Measurements from ENCODE around the gene EPRS1. TPM values are rescaled to one million over a fixed set of nuclear protein-coding genes. Genes with fewer than 3 reads are reported as not detected.

Gene EPRS1
- total RNA-seq, 4 donors from 2014 or later: 43.7 to 63.1 (median 54.8) TPM

DNA sequence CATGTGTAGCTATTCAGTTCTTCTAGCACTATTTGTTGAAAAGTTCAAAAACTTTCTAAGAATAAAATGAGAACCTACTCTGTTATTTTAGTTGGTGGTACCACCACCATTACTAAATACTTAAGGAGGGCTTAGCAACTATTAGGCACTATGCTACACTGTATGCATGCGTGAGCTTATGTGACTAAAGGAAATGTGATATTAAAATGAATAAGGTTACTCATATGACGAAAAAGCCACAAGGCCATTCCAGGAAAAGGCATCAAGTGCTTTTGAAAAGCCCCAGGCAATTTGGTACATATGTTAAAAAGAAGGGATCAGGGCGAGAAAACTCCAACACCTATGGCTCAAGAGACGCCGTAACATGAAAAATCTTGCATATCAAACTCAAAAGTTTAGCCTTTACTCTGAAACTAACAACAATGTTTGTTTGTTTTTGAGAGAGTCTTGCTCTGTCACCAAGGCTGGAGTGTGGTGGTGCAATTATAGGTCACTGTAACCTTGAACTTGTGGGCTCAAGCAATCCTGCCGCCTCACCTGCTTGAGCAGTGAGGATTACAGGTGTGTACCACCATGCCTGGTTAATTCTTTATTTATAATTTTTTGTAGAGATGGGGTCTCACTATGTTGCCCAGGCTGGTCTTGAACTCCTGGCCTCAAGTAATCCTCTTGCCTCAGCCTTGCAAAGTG, 42.5 kb downstream of the EPRS1 start:
- intact Hi-C loops (cut with DNase I): no loop called here
- Histone ChIP-seq H3K4me3 (replicated peaks in 1 of 3) (no peak overlapping the region), H3K9me3 (no peaks in the 10 kb centered on the region), H3K27ac (no peak overlapping the region), H3K27me3 (no peaks in the 10 kb centered on the region), H3K36me3 (peaks cover 25 to 39% of the 10 kb centered on the region in 2 donors), H3K4me1 (no peaks in the 10 kb centered on the region)
- WGBS, 2 donors: 95 to 98% methylated on average over 6 of the region's 6 CpGs
- DNase-seq: no peak
- TF ChIP-seq, protein P1, sequence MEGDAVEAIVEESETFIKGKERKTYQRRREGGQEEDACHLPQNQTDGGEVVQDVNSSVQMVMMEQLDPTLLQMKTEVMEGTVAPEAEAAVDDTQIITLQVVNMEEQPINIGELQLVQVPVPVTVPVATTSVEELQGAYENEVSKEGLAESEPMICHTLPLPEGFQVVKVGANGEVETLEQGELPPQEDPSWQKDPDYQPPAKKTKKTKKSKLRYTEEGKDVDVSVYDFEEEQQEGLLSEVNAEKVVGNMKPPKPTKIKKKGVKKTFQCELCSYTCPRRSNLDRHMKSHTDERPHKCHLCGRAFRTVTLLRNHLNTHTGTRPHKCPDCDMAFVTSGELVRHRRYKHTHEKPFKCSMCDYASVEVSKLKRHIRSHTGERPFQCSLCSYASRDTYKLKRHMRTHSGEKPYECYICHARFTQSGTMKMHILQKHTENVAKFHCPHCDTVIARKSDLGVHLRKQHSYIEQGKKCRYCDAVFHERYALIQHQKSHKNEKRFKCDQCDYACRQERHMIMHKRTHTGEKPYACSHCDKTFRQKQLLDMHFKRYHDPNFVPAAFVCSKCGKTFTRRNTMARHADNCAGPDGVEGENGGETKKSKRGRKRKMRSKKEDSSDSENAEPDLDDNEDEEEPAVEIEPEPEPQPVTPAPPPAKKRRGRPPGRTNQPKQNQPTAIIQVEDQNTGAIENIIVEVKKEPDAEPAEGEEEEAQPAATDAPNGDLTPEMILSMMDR (IDR thresholded peaks at IDR 0.05): no peak
- TF ChIP-seq POLR2A (IDR thresholded peaks at IDR 0.05): no peak

DNA sequence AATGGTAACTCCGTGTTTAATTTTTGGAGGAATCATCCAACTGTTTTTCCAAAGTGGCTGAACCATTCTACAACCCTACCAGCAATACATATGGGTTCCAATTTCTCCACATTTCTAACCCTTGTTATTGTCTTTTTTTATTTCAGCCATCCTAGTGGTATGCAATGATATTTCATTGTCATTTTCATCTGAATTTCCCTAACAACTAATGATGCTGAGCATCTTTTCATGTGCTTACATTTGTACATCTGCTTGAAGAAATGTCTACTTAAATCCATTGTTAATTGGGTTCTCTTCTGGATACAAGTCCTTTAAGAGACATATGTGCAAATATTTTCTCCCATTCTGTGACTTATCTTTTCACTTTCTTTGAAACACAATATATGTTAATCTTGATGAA, 43.3 kb downstream of the EPRS1 start:
- TF ChIP-seq, protein P1 (IDR thresholded peaks at IDR 0.05): no peak
- TF ChIP-seq POLR2A (IDR thresholded peaks at IDR 0.05): no peak
- Histone ChIP-seq H3K4me3 (replicated peaks in 1 of 3) (no peak overlapping the region), H3K36me3 (peaks cover 21 to 34% of the 10 kb centered on the region in 2 donors), H3K9me3 (no peaks in the 10 kb centered on the region), H3K27me3 (no peaks in the 10 kb centered on the region), H3K27ac (no peak overlapping the region), H3K4me1 (no peaks in the 10 kb centered on the region)
- WGBS, 2 donors: 95 to 98% methylated on average over 1 of the region's 1 CpG
- DNase-seq: no peak
- intact Hi-C loops (cut with DNase I): no loop called here

DNA sequence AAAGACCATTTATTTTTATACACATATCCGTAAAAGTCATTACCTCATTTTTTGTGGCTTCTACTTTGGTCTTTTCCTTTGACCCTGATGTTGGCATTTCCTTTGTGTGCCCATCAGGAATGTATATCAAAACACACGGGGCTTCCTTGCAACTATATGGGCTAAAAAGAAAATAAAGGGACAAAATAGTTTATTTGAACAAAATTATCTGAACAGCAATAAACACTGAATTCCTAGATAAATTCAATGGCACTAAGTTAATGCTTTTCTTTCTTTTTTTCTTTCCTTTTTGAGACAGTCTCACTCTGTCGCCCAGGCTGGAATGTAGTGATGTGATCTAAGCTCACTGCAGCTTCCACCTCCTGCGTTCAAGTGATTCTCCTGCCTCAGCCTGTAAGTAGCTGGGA, 45.2 kb downstream of the EPRS1 start:
- no peaks in the 10 kb centered on the region for H3K4me1 ChIP-seq
- H3K27ac ChIP-seq: no peak overlapping the region
- peaks cover 32 to 44% of the 10 kb centered on the region in 2 donors for H3K36me3 ChIP-seq

DNA sequence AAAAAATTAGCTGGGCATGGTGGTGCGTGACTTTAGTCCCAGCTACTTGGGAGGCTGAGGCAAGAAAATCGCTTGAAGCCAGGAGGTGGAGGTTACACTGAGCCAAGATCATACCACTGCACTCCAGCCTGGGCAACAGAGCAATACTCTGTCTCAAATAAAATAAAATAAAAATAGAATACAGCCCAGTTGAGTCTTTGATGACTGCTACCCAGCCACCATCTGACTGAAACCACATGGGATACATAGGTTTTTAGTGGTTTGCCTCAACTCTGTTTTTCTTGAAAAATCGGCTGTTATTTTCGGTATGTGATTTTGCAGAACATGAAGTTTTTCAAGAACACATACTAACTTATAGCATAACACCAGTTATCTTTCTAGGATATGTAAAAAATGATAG, 46.5 kb downstream of the EPRS1 start:
- H3K27me3 ChIP-seq: no peaks in the 10 kb centered on the region
- WGBS, 2 donors: 84 to 98% methylated on average over 4 of the region's 4 CpGs
- H3K4me1 ChIP-seq: no peaks in the 10 kb centered on the region
- H3K9me3 ChIP-seq: no peaks in the 10 kb centered on the region
- intact Hi-C loops (cut with DNase I): no loop called here
- H3K36me3 ChIP-seq: peaks cover 36 to 45% of the 10 kb centered on the region in 2 donors
- no peak overlapping the region for H3K4me3 ChIP-seq (replicated peaks in 1 of 3)
- no peak for DNase-seq
- H3K27ac ChIP-seq: no peak overlapping the region
- no peak for TF ChIP-seq POLR2A (IDR thresholded peaks at IDR 0.05)
- TF ChIP-seq, protein P1 (IDR thresholded peaks at IDR 0.05): no peak

More for the DNA sequence above, 45.2 kb downstream of the EPRS1 start:
- Histone ChIP-seq H3K27me3 (no peaks in the 10 kb centered on the region), H3K4me3 (replicated peaks in 1 of 3) (no peak overlapping the region), H3K9me3 (no peaks in the 10 kb centered on the region)
- no peak for DNase-seq
- intact Hi-C loops (cut with DNase I): no loop called here
- TF ChIP-seq POLR2A (IDR thresholded peaks at IDR 0.05): no peak
- TF ChIP-seq, protein P1 (IDR thresholded peaks at IDR 0.05): no peak
- WGBS, 2 donors: 90 to 92% methylated on average over 4 of the region's 4 CpGs

Other genes starting within 250 kb of the EPRS1 start
- gene SLC30A10, start 117.9 kb downstream of the EPRS1 start, total RNA-seq: under 1 TPM in 1 of 4 donors, not detected in 3; 0.33 TPM
- gene BPNT1, start 43.3 kb upstream of the EPRS1 start, total RNA-seq: 10 to 100 TPM; 24.8 to 29.3 (median 25.1) TPM
- 10 to 100 TPM; 59.6 to 72.6 (median 67.0) TPM for gene IARS2, start 47.6 kb upstream of the EPRS1 start, total RNA-seq
- 10 to 100 TPM; 37.0 to 53.1 (median 42.9) TPM for gene RAB3GAP2, start 225.9 kb upstream of the EPRS1 start, total RNA-seq